HCT116 (cell line): ENCODE data around the gene IL1RN. TPM values are rescaled to one million over a fixed set of nuclear protein-coding genes. Genes with fewer than 3 reads are reported as not detected.
A peak's percentile ranks its signal among the peaks of the same experiment; 100 is the strongest.

Experiments used
- ATAC-seq: fragments of 200-7000 bp; cut with Tn5 transposase; 2 replicates; pipeline ENCODE4 v1.9.1; 2020; ENCODE audit warnings: mild to moderate bottlenecking, moderate library complexity
- BruUV-seq: library from RNA; stranded (reverse); fragments of 400-500 nt; replicated peaks from 2 replicates; lab custom pipeline; 2021; lab: Mats Ljungman, UMichigan
- CTCF ChIA-PET: fragments of 300-600 bp; sonication (Branson Sonifier 250); formaldehyde crosslinking; loops from one replicate; lab custom pipeline; 2021; ENCODE audit warnings: antibody characterized with exemption; lab: Charles Lee
- POLR2A ChIA-PET: fragments of 300-600, 350-600 bp; sonication (Branson Sonifier 250); formaldehyde crosslinking; loops from one replicate; lab custom pipeline; 2021; ENCODE audit warnings: antibody characterized with exemption; lab: Charles Lee
- RAD21 ChIA-PET, 2 experiments: fragments of 300-600 bp; sonication (Branson Sonifier 250); formaldehyde crosslinking; loops; one replicate each; lab custom pipeline; 2023; ENCODE audit warnings: low total read pairs in 2 of 2; ENCODE audit not compliant: uncharacterized antibody in 2 of 2, unreplicated experiment in 2 of 2, low non-redundant PET in 1 of 2; lab: Charles Lee
- DNase-seq: peaks from one replicate; pipeline ENCODE4 v3.0.0-alpha.2; 2010; ENCODE audit warnings: low read depth, low spot score
- H2AFZ ChIP-seq: fragments of 200-600 bp; shearing (Covaris generic), sonication (generic); 2 replicates; pipeline ENCODE4 v1.6.1; 2017; ENCODE audit warnings: low read depth, mixed run types, mixed read lengths, antibody characterized with exemption, low read length; ENCODE audit not compliant: poor library complexity, severe bottlenecking
- H3K27ac ChIP-seq: 2 replicates; pipeline ENCODE4 v1.5.1; 2012; ENCODE audit warnings: low read depth, low read length
- H3K27me3 ChIP-seq: fragments of 200-600 bp; sonication (generic); 2 replicates; pipeline ENCODE4 v1.6.1; 2016; ENCODE audit warnings: mixed run types, low read length, mixed read lengths; ENCODE audit not compliant: insufficient read depth
- H3K36me3 ChIP-seq, 2 experiments: fragments of 200-500 bp in 1 of 2; fragments of 200-600 bp in 1 of 2; sonication (Bioruptor generic) in 1 of 2; sonication (generic) in 1 of 2; 2 replicates each; pipeline versions ENCODE4 v1.5.1 to v1.6.1; 2014 to 2016; ENCODE audit warnings: low read length in 2 of 2, inconsistent platforms in 1 of 2, mixed read lengths in 1 of 2, mixed run types in 1 of 2; ENCODE audit not compliant: insufficient read depth in 2 of 2, control insufficient read depth in 1 of 2
- H3K4me1 ChIP-seq, 2 experiments: fragments of 200-600 bp in 1 of 2; sonication (generic) in 1 of 2; 2 replicates each; pipeline versions ENCODE4 v1.5.1 to v1.6.1; 2012 to 2017; ENCODE audit warnings: low read length in 2 of 2, inconsistent platforms in 1 of 2, mild to moderate bottlenecking in 1 of 2, mixed read lengths in 1 of 2, mixed run types in 1 of 2, moderate library complexity in 1 of 2; ENCODE audit not compliant: insufficient read depth in 2 of 2, control insufficient read depth in 1 of 2
- H3K4me2 ChIP-seq: fragments of 200-600 bp; sonication (generic); 2 replicates; pipeline ENCODE4 v1.6.1; 2017; ENCODE audit warnings: mixed run types, low read length, mixed read lengths
- H3K4me3 ChIP-seq, 2 experiments: fragments of 200-600 bp in 1 of 2; sonication (generic) in 1 of 2; replicated peaks in 1 of 2; 2 replicates each; pipeline ENCODE4 v1.5.1; 2011 to 2016; ENCODE audit warnings: low read length in 2 of 2, control low read depth in 1 of 2, low read depth in 1 of 2, mild to moderate bottlenecking in 1 of 2, mixed read lengths in 1 of 2, mixed run types in 1 of 2
- H3K79me2 ChIP-seq: fragments of 200-600 bp; sonication (generic); 2 replicates; pipeline ENCODE4 v1.6.1; 2017; ENCODE audit warnings: mild to moderate bottlenecking, mixed run types, low read length, moderate library complexity, mixed read lengths; ENCODE audit not compliant: insufficient read depth
- H3K9ac ChIP-seq: fragments of 200-600 bp; sonication (generic); 2 replicates; pipeline ENCODE4 v1.6.1; 2016; ENCODE audit warnings: low read length, mixed read lengths
- H3K9me2 ChIP-seq: fragments of 200-600 bp; sonication (generic), shearing (Covaris generic); 2 replicates; pipeline ENCODE4 v1.6.1; 2017; ENCODE audit warnings: mixed run types, mild to moderate bottlenecking, moderate library complexity; ENCODE audit not compliant: insufficient read depth
- H3K9me3 ChIP-seq, 2 experiments: fragments of 200-500 bp in 1 of 2; fragments of 200-600 bp in 1 of 2; sonication (Bioruptor generic) in 1 of 2; sonication (generic) in 1 of 2; 2 replicates each; pipeline ENCODE4 v1.6.1; 2014 to 2017; ENCODE audit warnings: low read length in 2 of 2, mixed read lengths in 2 of 2, inconsistent platforms in 1 of 2, low read depth in 1 of 2, mild to moderate bottlenecking in 1 of 2, mixed run types in 1 of 2, moderate library complexity in 1 of 2; ENCODE audit not compliant: control insufficient read depth in 1 of 2, insufficient read depth in 1 of 2
- H4K20me1 ChIP-seq: fragments of 200-600 bp; sonication (generic), shearing (Covaris generic); 2 replicates; pipeline ENCODE4 v1.6.1; 2017; ENCODE audit warnings: mixed run types, mild to moderate bottlenecking, moderate library complexity; ENCODE audit not compliant: insufficient read depth
- CEBPB ChIP-seq: IDR thresholded peaks from 2 replicates; pipeline ENCODE4 v1.6.1; 2012; ENCODE audit warnings: low read depth
- EZH2 ChIP-seq: fragments of 200-600 bp; sonication (generic); IDR thresholded peaks from 2 replicates; pipeline ENCODE4 v1.6.1; 2017; ENCODE audit warnings: antibody characterized with exemption, mixed run types
- FOSL1 ChIP-seq: IDR thresholded peaks from 2 replicates; pipeline ENCODE4 v1.6.1; 2012; ENCODE audit warnings: low read depth
- JUND ChIP-seq: IDR thresholded peaks from 2 replicates; pipeline ENCODE4 v1.6.1; 2012
- RAD21 ChIP-seq: IDR thresholded peaks from 2 replicates; pipeline ENCODE4 v1.6.1; 2012; ENCODE audit warnings: low read depth, mild to moderate bottlenecking
- SRF ChIP-seq: IDR thresholded peaks from 2 replicates; pipeline ENCODE4 v1.6.1; 2012; ENCODE audit warnings: low read depth
- intact Hi-C: fragments of 100-400 bp; cut with micrococcal nuclease; formaldehyde crosslinking; loops from 2 replicates; pipeline ENCODE4 v1.10.0; 2022
- total RNA-seq: library from RNA; stranded (reverse); gene quantifications from one replicate; pipeline ENCODE4 v1.2.1, GENCODE V29; 2021; ENCODE audit not compliant: unreplicated experiment
- TF ChIP-seq, protein P1 (sequence below), 3 experiments: fragments of 200-600 bp in 1 of 3; sonication (generic) in 1 of 3; IDR thresholded peaks in 2 of 3; conservative IDR thresholded peaks in 1 of 3; 2 replicates each; pipeline ENCODE4 v1.5.1; 2012 to 2017; ENCODE audit warnings: low read depth in 2 of 3, low read length in 2 of 3, antibody characterized with exemption in 1 of 3, borderline replicate concordance in 1 of 3, control low read depth in 1 of 3, mild to moderate bottlenecking in 1 of 3, mixed read lengths in 1 of 3, mixed run types in 1 of 3, moderate library complexity in 1 of 3; ENCODE audit not compliant: insufficient read depth in 1 of 3
- TF ChIP-seq, protein P2 (sequence below): IDR thresholded peaks from 2 replicates; pipeline ENCODE4 v1.6.1; 2012

IL1RN gene
- total RNA-seq, 1 experiment from 2014 or later, result 0.25 TPM

DNA sequence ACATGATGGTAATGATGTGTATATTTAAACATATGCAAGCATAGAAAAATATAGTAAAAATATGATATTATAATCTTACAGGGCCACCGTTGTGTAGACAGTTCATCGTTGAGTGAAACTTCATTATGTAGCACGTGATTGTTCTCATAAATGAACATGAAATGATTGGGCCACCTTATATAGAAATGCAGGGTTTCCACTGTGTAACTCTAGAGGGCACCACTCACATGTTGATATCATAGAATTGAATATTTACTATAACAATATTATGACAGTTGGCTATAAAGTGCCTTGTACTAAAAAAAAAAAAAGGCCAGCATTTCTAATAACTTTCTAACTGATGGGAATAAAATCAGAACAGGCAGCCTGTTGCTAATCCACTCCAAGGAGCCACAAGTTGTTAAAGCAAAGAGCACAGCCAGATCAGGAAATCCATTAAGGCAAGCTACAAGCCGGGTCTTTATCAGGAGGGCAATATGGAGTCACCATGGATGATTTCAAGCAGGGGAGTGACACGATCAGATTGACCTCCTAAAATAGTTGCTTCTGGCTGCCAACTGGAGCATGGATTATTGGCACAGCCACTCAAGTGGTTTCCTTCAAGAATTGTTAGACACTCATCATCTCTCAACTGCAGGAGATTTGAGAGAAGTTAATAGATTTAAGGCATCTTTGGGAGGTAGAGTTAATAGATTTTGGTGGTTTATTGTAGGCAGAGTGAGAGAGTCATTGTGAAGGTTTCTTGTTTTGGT lies 43.0 kb upstream of the IL1RN start:
- DNase-seq (peak; percentile 7), ATAC-seq (peak; percentile 71)
- TF ChIP-seq RAD21 (peak; percentile 65), SRF (peak; percentile 69), JUND (no peak), FOSL1 (no peak), CEBPB (no peak), EZH2 (no peak)
- TF ChIP-seq, protein P1, sequence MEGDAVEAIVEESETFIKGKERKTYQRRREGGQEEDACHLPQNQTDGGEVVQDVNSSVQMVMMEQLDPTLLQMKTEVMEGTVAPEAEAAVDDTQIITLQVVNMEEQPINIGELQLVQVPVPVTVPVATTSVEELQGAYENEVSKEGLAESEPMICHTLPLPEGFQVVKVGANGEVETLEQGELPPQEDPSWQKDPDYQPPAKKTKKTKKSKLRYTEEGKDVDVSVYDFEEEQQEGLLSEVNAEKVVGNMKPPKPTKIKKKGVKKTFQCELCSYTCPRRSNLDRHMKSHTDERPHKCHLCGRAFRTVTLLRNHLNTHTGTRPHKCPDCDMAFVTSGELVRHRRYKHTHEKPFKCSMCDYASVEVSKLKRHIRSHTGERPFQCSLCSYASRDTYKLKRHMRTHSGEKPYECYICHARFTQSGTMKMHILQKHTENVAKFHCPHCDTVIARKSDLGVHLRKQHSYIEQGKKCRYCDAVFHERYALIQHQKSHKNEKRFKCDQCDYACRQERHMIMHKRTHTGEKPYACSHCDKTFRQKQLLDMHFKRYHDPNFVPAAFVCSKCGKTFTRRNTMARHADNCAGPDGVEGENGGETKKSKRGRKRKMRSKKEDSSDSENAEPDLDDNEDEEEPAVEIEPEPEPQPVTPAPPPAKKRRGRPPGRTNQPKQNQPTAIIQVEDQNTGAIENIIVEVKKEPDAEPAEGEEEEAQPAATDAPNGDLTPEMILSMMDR (IDR thresholded peaks at IDR 0.05 in 2 of 3, conservative IDR thresholded peaks at IDR 0.05 in 1 of 3; ENCODE audit: borderline replicate concordance in 1 of 3, insufficient read depth in 1 of 3, low read depth in 2 of 3, low read length in 2 of 3), result peak; percentile 50 to 66 (median 63); a peak in 5 of 6 replicates
- TF ChIP-seq, protein P2, sequence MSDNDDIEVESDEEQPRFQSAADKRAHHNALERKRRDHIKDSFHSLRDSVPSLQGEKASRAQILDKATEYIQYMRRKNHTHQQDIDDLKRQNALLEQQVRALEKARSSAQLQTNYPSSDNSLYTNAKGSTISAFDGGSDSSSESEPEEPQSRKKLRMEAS, result peak; percentile 20; the same call in 1 of the 2 replicates
- ChIA-PET RAD21 (interaction anchor here (0.7 to 1.1 kb wide), 2 partner anchors 114 to 115 kb away, joined by 3 read pairs; no protein-coding TSS in a partner anchor), CTCF (interaction anchor here (0.7 to 1.8 kb wide), 4 partner anchors 14 to 115 kb away, joined by 3 to 16 read pairs (median 4); no protein-coding TSS in a partner anchor), POLR2A (interaction anchor here (1.1 kb wide), 1 partner anchor 114 kb away, joined by 3 read pairs; no protein-coding TSS in a partner anchor)
- BruUV-seq, result no TSS peak
- Histone ChIP-seq H4K20me1 (no peaks in the 10 kb centered on the region), H3K4me1 (peaks cover 0 to 8% of the 10 kb centered on the region in 2 experiments; a peak in 2 of 4 replicates), H3K4me2 (no peak overlapping the region), H3K27me3 (no peaks in the 10 kb centered on the region), H3K79me2 (no peaks in the 10 kb centered on the region), H3K9ac (no peak overlapping the region), H2AFZ (peak overlapping the region; percentile 59), H3K36me3 (no peaks in the 10 kb centered on the region), H3K4me3 (no peak overlapping the region), H3K27ac (no peak overlapping the region), H3K9me2 (no peaks in the 10 kb centered on the region), H3K9me3 (no peaks in the 10 kb centered on the region)
- intact Hi-C loops, result loop anchor here (5.0 kb wide), 1 partner anchor 308 kb away; no protein-coding TSS in a partner anchor
